Hematopoietic multipotent progenitor cell (in vitro differentiated cells): ENCODE data around the gene RCOR1. TPM values are rescaled to one million over a fixed set of nuclear protein-coding genes. Genes with fewer than 3 reads are reported as not detected.
"Not testable (repeated sequence)": the region's sequence is repeated elsewhere in the genome, so short reads cannot be mapped to it uniquely, and the experiment has no call there.

ENCODE experiments used
- DNase-seq, 3 donors: peaks; one replicate each; pipeline ENCODE4 v3.0.0-alpha.2; 2011 to 2015; ENCODE audit warnings: low read depth in 2 of 3, low spot score in 2 of 3
- total RNA-seq: library from RNA; depleted of rRNA; stranded (reverse); fragments of >200 nt; gene quantifications from one replicate; pipeline ENCODE4 v1.2.3, GENCODE V29; 2012

RCOR1 gene
- total RNA-seq, 1 donor, result 13.5 TPM

DNA sequence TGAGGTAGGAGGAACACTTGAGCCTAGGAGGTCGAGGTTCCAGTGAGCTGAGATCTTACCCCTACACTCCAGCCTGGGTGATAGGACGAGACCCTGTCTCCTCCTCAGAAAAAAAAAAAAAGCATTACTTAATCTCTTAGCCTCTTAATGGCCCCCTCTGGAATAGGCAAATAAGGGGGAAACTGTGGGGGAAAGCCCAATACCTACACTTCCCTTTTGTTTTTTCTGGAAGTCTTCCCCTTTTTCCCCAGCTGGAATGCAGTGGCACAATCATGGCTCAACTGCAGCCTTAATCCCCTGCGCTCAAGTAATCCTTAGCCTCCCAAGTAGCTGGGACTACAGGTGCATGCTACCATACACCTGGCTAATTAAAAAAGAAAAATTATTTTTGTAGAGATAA lies 32.2 kb downstream of the RCOR1 start:
- no peak for DNase-seq

- no peak for DNase-seq
Measured at GRCh38 chr14:102625564-102626296, 33.3 kb downstream of the RCOR1 start.

GRCh38 chr14:102626530-102626929 lies 34.1 kb downstream of the RCOR1 start:
- DNase-seq, result no peak

- DNase-seq, result peak in 2 of 3 donors; percentile 60 to 78
Measured at GRCh38 chr14:102629011-102629444, 36.6 kb downstream of the RCOR1 start.

GRCh38 chr14:102629808-102630350 lies 37.4 kb downstream of the RCOR1 start:
- no peak for DNase-seq

GRCh38 chr14:102630405-102630804 lies 38.0 kb downstream of the RCOR1 start:
- DNase-seq, result no peak

GRCh38 chr14:102630881-102631280 lies 38.4 kb downstream of the RCOR1 start:
- no peak for DNase-seq

- DNase-seq, result no peak
Measured at GRCh38 chr14:102633906-102634595, 41.6 kb downstream of the RCOR1 start.

DNA sequence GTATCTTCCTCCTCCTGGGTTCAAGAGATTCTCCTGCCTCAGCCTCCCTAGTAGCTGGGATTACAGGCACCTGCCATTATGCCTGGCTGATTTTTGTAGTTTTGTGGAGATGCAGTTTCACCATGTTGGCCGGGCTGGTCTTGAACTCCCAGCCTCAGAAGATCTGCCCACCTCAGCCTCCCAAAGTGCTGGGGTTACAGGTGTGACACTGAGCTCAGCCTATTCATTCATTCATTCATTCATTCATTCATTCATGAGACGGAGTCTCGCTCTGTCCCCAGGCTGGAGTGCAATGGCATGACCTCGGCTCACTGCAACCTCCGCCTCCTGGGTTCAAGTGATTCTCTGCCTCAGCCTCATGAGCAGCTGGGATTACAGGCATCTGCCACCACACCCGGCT lies 47.2 kb downstream of the RCOR1 start:
- DNase-seq, result not testable (repeated sequence)

- DNase-seq, result no peak
Measured at GRCh38 chr14:102644523-102644922, 52.1 kb downstream of the RCOR1 start.

GRCh38 chr14:102645746-102646440 lies 53.4 kb downstream of the RCOR1 start:
- peak in 1 of 3 donors; percentile 41 for DNase-seq

DNA sequence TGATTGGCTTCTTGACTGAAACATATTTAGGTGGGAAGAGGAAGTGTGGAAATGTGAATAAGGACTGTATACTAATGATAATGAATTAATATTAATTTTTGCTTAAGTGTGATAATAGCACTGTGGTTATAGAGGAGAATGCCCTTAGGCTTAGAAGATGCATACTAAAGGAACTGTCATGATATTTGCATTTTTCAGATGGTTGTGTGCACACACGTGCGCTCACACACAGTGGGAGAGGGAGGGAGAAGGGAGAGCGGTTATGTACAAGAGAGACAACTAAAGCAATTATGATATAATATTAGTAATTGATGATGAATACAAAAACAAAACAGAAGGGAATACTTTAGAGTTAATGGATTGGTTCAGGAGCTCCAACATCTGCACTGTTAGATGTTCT lies 54.2 kb downstream of the RCOR1 start:
- no peak for DNase-seq

GRCh38 chr14:102652194-102652593 lies 59.7 kb downstream of the RCOR1 start:
- no peak for DNase-seq

GRCh38 chr14:102654298-102654697 lies 61.8 kb downstream of the RCOR1 start:
- DNase-seq, result no peak

DNA sequence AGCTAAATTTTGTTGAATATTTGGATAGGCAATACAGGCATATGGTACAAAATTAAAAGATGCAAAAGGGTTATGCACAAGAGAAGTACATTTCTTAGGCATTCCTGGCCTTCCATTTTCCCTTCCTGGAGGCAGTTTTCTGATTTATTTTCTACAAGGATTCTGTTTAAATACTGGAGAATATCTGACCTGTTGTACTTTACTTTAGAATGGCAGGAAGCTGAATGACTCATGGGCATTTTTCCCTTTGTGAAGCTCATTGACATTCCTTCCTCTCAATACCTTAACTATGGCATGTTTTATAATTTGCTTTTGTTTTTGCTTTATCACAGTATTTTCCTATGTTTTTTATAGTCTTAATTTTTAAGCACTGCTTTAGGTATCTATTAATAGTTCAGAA lies 62.7 kb downstream of the RCOR1 start:
- DNase-seq, result no peak

DNA sequence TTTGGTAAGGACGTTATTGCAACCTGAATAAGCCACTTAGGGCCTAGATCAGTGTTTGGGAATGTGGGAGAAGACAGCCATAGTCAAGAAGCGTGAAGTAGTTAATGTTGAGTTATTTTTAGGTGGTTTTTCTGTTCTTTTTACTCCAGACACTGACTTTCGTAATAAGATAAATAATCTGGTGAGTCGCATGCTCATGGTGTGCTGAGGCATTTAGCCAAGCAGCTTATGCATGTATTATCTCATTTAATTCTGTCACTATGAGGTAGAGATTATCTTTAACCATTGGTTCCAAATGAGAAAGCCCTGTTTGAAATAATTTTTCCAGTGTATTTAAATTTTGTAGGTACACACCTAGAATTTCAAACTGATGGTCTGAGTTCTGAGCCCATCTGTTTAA lies 67.3 kb downstream of the RCOR1 start:
- DNase-seq, result no peak

GRCh38 chr14:102661614-102662013 lies 69.2 kb downstream of the RCOR1 start:
- DNase-seq, result no peak

DNA sequence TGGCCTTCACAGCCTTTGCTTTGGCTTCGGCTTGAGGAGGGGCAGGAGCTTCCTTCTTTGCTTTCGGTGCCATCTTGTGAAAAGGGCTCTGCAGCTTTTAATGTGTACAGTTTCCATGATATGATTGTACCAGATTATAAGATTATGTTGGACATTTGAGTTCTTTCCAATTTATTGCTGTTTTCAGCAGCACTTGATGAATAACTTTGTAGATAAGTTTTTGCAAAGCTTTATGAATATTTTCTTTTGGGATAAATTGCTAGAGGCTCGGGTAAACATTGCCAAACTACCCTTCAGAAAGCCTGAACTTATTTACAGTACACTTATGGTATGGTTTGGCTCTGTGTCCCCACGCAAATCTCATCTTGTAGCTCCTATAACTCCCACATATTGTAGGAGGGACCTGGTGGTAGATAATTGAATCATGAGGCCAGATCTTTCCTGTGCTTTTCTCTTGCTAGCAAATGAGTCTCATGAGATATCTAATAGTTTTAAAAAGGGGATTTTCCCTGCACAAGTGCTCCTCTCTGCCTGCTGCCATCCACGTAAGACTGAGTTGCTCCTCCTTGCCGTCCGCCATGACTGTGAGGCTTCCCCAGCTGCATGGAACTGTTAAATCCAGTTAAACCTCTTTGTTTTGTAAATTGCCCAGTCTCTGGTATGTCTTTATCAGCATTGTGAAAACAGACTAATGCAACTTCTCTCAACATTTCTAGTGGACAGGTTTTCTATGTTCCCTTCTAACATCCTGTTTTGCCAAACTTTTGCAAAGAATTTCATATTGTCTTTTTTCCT lies 70.4 kb downstream of the RCOR1 start:
- DNase-seq, result no peak

GRCh38 chr14:102663440-102663839 lies 71.0 kb downstream of the RCOR1 start:
- no peak for DNase-seq

- DNase-seq, result no peak
Measured at GRCh38 chr14:102665621-102666020, 73.2 kb downstream of the RCOR1 start.

GRCh38 chr14:102666635-102667034 lies 74.2 kb downstream of the RCOR1 start:
- DNase-seq, result no peak
